BLaER1 (cell line): ENCODE results near the gene USP54.

Source experiments
- H3K27ac ChIP-seq: shearing (Covaris generic); formaldehyde crosslinking; 2 replicates; pipeline ENCODE4 v1.8.1; 2022
- H3K27me3 ChIP-seq: shearing (Covaris generic); formaldehyde crosslinking; 2 replicates; pipeline ENCODE4 v1.8.1; 2022
- H3K36me3 ChIP-seq: shearing (Covaris generic); formaldehyde crosslinking; 2 replicates; pipeline ENCODE4 v1.8.1; 2022
- H3K4me1 ChIP-seq: shearing (Covaris generic); formaldehyde crosslinking; 2 replicates; pipeline ENCODE4 v1.8.1; 2022
- H3K4me2 ChIP-seq: shearing (Covaris generic); formaldehyde crosslinking; 2 replicates; pipeline ENCODE4 v1.8.1; 2022
- H3K4me3 ChIP-seq: shearing (Covaris generic); formaldehyde crosslinking; 2 replicates; pipeline ENCODE4 v1.8.1; 2022
- H3K9ac ChIP-seq: shearing (Covaris generic); formaldehyde crosslinking; 2 replicates; pipeline ENCODE4 v1.8.1; 2022
- H3K9me3 ChIP-seq: shearing (Covaris generic); formaldehyde crosslinking; 2 replicates; pipeline ENCODE4 v1.8.1; 2022
- H4K20me1 ChIP-seq: shearing (Covaris generic); formaldehyde crosslinking; 2 replicates; pipeline ENCODE4 v1.8.1; 2022
- Cebpa-rat ChIP-seq: shearing (Covaris generic); IDR thresholded peaks from 2 replicates; pipeline ENCODE4 v1.8.1; 2022

The USP54 gene

DNA sequence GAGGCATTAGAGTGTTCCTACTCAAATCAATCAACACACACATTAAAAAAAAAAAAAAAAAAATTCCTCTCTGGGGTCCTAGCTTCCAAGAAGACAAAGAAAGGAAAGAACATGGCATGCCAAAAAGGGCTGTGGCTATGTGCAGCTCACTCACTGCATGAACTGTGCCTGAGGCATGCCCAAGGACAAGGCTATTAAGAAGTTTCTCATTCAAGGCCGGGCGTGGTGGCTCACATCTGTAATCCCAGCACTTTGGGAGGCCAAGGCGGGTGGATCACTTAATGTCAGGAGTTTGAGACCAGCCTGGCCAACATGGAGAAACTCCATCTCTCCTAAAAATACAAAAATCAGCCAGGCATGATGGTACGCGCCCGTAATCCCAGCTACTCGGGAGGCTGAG is 53.4 kb downstream of the USP54 start:
- H3K4me1 ChIP-seq: no peaks in the 10 kb centered on the region
- no peak overlapping the region for H3K27ac ChIP-seq
- H3K9me3 ChIP-seq: no peaks in the 10 kb centered on the region
- no peak overlapping the region for H3K4me2 ChIP-seq
- no peaks in the 10 kb centered on the region for H3K27me3 ChIP-seq
- H3K4me3 ChIP-seq: no peak overlapping the region
- no peak for TF ChIP-seq Cebpa-rat
- no peak overlapping the region for H3K9ac ChIP-seq
- H4K20me1 ChIP-seq: no peaks in the 10 kb centered on the region
- peaks cover 29% of the 10 kb centered on the region for H3K36me3 ChIP-seq

DNA sequence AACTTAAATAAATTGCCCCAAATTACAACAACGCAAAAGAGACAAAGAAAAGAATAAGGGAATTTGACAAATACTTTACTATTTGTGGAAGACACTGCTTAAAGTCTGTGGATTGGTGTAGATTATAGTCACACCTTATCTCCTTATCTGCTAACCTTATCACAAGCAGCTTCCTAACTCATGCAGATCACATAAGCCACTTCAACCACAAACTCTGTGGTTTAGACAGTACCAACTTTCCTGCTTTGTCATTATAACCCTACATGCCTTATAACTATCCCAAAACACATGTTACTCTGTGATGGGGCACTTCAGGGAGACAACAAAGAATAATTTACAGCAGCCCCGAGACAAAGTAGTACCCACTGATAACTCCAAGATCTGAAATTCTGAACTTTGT is 53.9 kb downstream of the USP54 start:
- Histone ChIP-seq H3K27ac (no peak overlapping the region), H3K27me3 (no peaks in the 10 kb centered on the region), H3K4me1 (no peaks in the 10 kb centered on the region), H3K9ac (no peak overlapping the region), H4K20me1 (no peaks in the 10 kb centered on the region), H3K9me3 (no peaks in the 10 kb centered on the region), H3K4me2 (no peak overlapping the region), H3K36me3 (peaks cover 26% of the 10 kb centered on the region), H3K4me3 (no peak overlapping the region)
- TF ChIP-seq Cebpa-rat: no peak

DNA sequence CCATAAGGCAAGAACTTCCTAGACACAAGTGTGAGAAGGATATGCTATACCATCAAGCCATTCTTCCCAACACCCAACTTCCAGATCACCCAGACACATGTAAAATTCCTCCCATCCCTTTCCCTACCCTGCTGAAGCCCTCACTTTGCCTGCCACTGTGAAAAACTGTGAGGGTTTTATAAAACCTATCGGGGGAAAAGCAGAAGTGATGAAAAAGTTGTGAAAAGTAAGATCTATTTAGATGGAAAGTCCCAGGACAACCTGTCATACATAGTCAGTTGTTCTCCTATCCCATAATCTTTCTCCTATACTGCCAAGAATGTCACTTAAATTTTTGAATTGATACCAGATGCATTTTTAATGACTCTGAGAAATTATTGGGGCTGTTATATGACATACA is 56.3 kb downstream of the USP54 start:
- Histone ChIP-seq H3K4me3 (no peak overlapping the region), H3K9me3 (no peaks in the 10 kb centered on the region), H4K20me1 (no peaks in the 10 kb centered on the region), H3K36me3 (peaks cover 25% of the 10 kb centered on the region; the same call in 1 of the 2 replicates), H3K4me1 (no peaks in the 10 kb centered on the region), H3K9ac (no peak overlapping the region), H3K4me2 (no peak overlapping the region), H3K27me3 (no peaks in the 10 kb centered on the region), H3K27ac (no peak overlapping the region)
- no peak for TF ChIP-seq Cebpa-rat

DNA sequence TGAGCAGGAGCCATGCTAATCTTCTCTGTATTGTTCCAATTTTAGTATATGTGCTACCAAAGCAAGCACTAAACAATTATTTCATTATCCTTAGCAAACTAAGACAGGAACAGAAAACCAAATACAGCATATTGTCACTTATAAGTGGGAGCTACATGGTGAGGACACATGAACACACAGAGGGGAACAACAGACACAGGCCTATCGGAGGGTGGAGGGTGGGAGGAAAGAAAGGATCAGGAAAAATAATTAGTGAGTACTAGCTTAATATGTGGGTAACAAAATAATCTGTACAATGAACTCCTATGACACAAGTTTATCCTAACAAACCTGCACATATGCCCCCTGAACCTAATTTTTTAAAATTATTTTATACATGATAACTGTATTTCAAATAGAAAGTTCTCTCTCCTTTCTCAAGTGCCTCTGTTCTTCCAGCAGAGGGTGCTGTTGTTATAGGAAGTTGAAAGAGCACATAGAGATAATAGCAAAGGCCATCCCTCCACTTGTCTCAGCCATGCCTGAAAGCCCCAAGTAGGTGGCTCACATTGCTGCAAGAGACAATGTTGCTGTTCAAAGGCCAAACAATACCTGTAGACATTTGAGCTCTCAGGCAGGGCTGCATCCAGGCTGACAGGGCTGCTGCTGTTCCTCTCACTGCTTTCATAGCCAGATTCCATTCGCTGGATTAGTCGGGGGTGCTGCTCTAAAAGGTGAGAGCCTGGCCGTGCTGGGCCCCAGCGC is 61.9 kb downstream of the USP54 start:
- Histone ChIP-seq H3K36me3 (peaks cover 17% of the 10 kb centered on the region; the same call in 1 of the 2 replicates), H3K4me1 (no peaks in the 10 kb centered on the region), H4K20me1 (no peaks in the 10 kb centered on the region), H3K4me2 (no peak overlapping the region), H3K9ac (no peak overlapping the region), H3K27me3 (no peaks in the 10 kb centered on the region), H3K4me3 (no peak overlapping the region), H3K27ac (no peak overlapping the region), H3K9me3 (no peaks in the 10 kb centered on the region)
- TF ChIP-seq Cebpa-rat: no peak

DNA sequence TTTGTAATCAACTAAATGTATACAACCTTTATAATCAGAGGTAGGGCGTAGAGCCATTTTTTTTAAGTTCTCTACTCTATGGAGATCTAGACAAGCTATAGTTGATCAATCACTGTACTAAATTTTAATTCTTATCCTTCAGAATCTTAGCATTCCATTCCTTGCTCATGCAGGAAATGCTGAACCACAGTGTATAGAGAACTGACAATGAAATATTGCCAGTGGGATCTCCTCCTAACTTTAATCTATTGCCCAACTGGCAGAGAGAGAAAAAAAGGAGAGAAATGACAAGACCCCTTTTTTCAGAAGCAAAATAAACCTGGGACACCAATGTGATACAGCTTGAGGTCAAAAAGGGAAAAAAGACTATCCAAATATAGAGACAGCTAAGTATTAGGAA is 68.9 kb downstream of the USP54 start:
- no peaks in the 10 kb centered on the region for H3K9me3 ChIP-seq
- H3K36me3 ChIP-seq: peaks cover 36% of the 10 kb centered on the region
- no peak overlapping the region for H3K4me3 ChIP-seq
- H3K4me2 ChIP-seq: no peak overlapping the region
- TF ChIP-seq Cebpa-rat: no peak
- no peaks in the 10 kb centered on the region for H3K27me3 ChIP-seq
- no peak overlapping the region for H3K9ac ChIP-seq
- no peak overlapping the region for H3K27ac ChIP-seq
- H3K4me1 ChIP-seq: no peaks in the 10 kb centered on the region
- no peaks in the 10 kb centered on the region for H4K20me1 ChIP-seq

DNA sequence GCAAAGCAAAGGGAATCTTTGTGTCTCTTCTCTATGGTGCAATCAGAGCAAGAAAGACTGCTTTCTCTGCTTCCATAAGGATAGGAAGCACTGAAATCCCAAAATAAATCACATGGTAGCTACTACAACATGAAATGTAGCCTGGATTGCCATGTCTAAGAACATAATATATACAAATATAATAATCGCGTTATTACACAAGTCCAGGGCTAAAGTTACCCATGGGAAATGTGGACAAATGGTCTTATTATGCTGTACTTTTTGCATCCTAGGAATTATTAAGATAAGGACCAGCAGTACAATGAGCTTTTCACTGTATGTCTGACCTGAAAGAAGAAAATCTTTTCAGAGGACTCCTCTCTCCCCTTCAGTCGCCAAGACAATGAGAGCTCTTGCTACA is 71.8 kb downstream of the USP54 start:
- H3K27ac ChIP-seq: no peak overlapping the region
- no peaks in the 10 kb centered on the region for H3K9me3 ChIP-seq
- no peak for TF ChIP-seq Cebpa-rat
- H3K36me3 ChIP-seq: peaks cover 52% of the 10 kb centered on the region
- no peak overlapping the region for H3K4me3 ChIP-seq
- H3K9ac ChIP-seq: no peak overlapping the region
- no peak overlapping the region for H3K4me2 ChIP-seq
- no peaks in the 10 kb centered on the region for H3K27me3 ChIP-seq
- H3K4me1 ChIP-seq: no peaks in the 10 kb centered on the region
- no peaks in the 10 kb centered on the region for H4K20me1 ChIP-seq

DNA sequence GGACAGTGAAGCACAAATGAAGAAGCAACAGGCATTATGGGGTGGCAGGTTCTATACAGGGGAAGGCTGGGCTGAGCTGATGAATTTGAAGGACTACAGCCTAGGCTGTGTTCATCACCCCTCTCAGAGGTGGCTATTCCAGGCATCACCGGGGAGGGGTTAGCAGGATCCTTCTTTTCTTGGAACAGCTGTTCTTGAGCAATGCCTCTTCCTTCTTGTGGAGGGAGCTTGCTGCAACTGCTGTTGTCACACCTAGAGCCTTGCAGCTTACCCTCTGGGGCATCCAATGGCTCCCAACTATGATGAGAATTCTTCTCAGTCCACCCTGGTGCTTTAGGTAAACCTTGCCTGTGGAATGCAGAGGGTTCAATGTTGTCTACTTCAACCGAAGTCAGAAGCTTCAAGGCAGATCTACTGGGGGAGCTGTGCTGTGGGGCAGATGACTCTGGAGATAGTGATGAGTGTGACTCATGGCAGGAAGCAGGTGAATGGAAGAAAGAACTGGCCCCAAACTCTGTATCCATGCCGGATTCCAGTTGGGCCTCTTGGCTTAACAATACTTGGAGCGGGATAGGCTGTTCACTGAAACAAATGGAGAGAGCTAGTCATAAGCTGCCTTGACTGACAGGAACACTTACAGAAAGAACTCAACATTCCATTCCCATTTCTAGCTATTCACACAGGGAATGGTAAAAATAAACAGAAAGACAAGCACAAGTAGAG is 73.8 kb downstream of the USP54 start:
- Histone ChIP-seq H3K36me3 (peaks cover 49% of the 10 kb centered on the region), H3K4me3 (no peak overlapping the region), H4K20me1 (no peaks in the 10 kb centered on the region), H3K9me3 (no peaks in the 10 kb centered on the region), H3K27ac (no peak overlapping the region), H3K9ac (no peak overlapping the region), H3K4me2 (no peak overlapping the region), H3K4me1 (no peaks in the 10 kb centered on the region), H3K27me3 (no peaks in the 10 kb centered on the region)
- no peak for TF ChIP-seq Cebpa-rat

DNA sequence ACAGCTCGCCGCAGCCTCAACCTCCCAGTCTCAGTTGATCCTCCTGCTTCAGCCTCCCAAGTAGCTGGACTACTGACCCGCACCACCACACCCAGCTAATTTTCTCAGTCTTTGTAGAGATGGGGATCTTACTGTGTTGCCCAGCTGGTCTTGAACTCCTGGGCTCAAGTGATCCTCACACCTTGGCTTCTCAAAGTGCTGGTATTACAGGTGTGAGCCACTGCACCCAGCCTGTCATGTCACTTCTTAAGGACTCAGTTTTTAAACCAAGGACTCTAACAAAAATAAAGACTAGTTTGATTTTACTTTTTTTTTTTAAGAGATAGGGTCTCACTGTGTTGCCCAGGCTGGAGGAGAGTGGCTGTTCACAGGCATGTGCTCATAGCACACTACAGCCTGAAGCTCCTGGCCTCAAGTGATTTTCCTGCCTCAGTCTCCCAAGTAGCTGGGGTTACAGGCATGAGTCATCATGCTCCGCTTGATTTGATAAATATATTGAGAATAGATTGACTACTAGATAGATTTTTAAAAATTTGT is 78.9 kb downstream of the USP54 start:
- Histone ChIP-seq H3K4me3 (no peak overlapping the region), H3K27ac (no peak overlapping the region), H3K9ac (no peak overlapping the region), H3K4me2 (no peak overlapping the region), H3K9me3 (no peaks in the 10 kb centered on the region), H3K36me3 (peaks cover 16% of the 10 kb centered on the region), H3K4me1 (no peaks in the 10 kb centered on the region), H3K27me3 (no peaks in the 10 kb centered on the region), H4K20me1 (no peaks in the 10 kb centered on the region)
- no peak for TF ChIP-seq Cebpa-rat

DNA sequence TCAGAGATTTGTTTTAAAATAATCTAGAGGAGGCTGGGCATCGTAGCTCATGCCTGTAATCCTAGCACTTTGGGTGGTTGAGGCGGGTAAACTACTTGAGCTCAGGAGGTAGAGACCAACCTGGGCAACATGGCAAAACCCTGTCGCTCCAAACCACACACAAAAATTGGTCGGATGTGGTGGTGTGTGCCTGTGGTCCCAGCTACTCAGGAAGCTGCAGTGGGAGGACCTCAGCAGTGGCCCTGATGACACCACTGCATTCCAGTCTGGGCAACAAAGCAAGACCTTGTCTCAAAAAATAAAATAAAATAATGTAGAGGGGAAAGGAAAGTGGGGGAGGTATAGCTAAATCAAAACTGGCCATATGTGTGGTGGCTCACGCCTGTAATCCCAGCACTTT is 81.4 kb downstream of the USP54 start:
- H3K9ac ChIP-seq: no peak overlapping the region
- H3K4me2 ChIP-seq: no peak overlapping the region
- H3K27me3 ChIP-seq: no peaks in the 10 kb centered on the region
- no peak for TF ChIP-seq Cebpa-rat
- no peak overlapping the region for H3K27ac ChIP-seq
- H3K4me1 ChIP-seq: no peaks in the 10 kb centered on the region
- H4K20me1 ChIP-seq: no peaks in the 10 kb centered on the region
- H3K9me3 ChIP-seq: no peaks in the 10 kb centered on the region
- no peak overlapping the region for H3K4me3 ChIP-seq
- H3K36me3 ChIP-seq: peaks cover 6% of the 10 kb centered on the region; the same call in 1 of the 2 replicates

DNA sequence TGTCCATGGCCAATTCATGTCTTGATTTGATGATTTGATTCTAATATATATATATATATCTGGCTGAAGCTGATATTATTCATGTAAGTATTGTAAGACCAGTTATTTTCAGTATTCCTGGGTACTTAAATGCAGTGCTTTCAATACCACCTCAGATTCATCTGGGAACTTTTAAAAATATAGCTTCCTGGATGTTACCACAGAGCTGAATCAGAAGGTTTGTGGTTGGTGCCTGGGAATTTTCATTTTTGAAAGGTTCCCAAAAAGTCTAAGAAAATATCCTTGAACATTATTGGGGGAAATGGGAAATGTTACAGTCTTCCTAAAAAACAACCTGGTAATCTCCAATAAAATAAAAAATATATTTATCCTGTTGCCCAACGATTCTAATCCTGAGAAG is 84.7 kb downstream of the USP54 start:
- peaks cover 6% of the 10 kb centered on the region for H3K4me1 ChIP-seq
- H3K9me3 ChIP-seq: no peaks in the 10 kb centered on the region
- H4K20me1 ChIP-seq: no peaks in the 10 kb centered on the region
- H3K4me2 ChIP-seq: no peak overlapping the region
- no peaks in the 10 kb centered on the region for H3K27me3 ChIP-seq
- no peak overlapping the region for H3K27ac ChIP-seq
- no peak for TF ChIP-seq Cebpa-rat
- peaks cover 12% of the 10 kb centered on the region; the same call in 1 of the 2 replicates for H3K36me3 ChIP-seq
- no peak overlapping the region for H3K4me3 ChIP-seq
- no peak overlapping the region for H3K9ac ChIP-seq
